PFSK-1 (cell line): ENCODE results near the gene WDFY3.

Source experiments
- FOXP2 ChIP-seq: optimal IDR thresholded peaks from 2 replicates; pipeline ENCODE3; 2011; ENCODE audit warnings: borderline replicate concordance, control low read depth, inconsistent platforms; ENCODE audit not compliant: insufficient read depth; ENCODE audit errors: extremely low read length, extremely low read depth
- POLR2AphosphoS5 ChIP-seq: IDR thresholded peaks from 2 replicates; pipeline ENCODE4 v1.6.1; 2012; ENCODE audit warnings: low read depth, mild to moderate bottlenecking, control low read depth, low read length, moderate library complexity
- REST ChIP-seq, 2 experiments: IDR thresholded peaks; 2 replicates each; pipeline versions ENCODE4 v1.6.1 to v1.8.0; 2011 to 2012; ENCODE audit warnings: low read depth in 2 of 2, low read length in 2 of 2, control low read depth in 1 of 2, inconsistent platforms in 1 of 2, mild to moderate bottlenecking in 1 of 2, moderate library complexity in 1 of 2; ENCODE audit not compliant: insufficient read depth in 1 of 2
- SIN3A ChIP-seq: IDR thresholded peaks from 2 replicates; pipeline ENCODE4 v1.6.1; 2012; ENCODE audit warnings: mild to moderate bottlenecking, low read length, moderate library complexity, borderline replicate concordance; ENCODE audit not compliant: insufficient read depth
- TAF1 ChIP-seq: IDR thresholded peaks from 2 replicates; pipeline ENCODE4 v1.6.1; 2012; ENCODE audit warnings: low read length, control low read depth, borderline replicate concordance; ENCODE audit not compliant: insufficient read depth

The WDFY3 gene

GRCh38 chr4:84751707-84752106, 214.8 kb downstream of the WDFY3 start:
- TF ChIP-seq TAF1 (no peak), REST (IDR thresholded peaks at IDR 0.05; ENCODE audit: insufficient read depth in 1 of 2, low read depth in 2 of 2, low read length in 2 of 2) (no peak)

- TF ChIP-seq POLR2AphosphoS5 (no peak), FOXP2 (no peak), SIN3A (no peak), TAF1 (no peak), REST (IDR thresholded peaks at IDR 0.05; ENCODE audit: insufficient read depth in 1 of 2, low read depth in 2 of 2, low read length in 2 of 2) (no peak)
These were observed 215.6 kb downstream of the WDFY3 start for GRCh38 chr4:84750960-84751283.

DNA sequence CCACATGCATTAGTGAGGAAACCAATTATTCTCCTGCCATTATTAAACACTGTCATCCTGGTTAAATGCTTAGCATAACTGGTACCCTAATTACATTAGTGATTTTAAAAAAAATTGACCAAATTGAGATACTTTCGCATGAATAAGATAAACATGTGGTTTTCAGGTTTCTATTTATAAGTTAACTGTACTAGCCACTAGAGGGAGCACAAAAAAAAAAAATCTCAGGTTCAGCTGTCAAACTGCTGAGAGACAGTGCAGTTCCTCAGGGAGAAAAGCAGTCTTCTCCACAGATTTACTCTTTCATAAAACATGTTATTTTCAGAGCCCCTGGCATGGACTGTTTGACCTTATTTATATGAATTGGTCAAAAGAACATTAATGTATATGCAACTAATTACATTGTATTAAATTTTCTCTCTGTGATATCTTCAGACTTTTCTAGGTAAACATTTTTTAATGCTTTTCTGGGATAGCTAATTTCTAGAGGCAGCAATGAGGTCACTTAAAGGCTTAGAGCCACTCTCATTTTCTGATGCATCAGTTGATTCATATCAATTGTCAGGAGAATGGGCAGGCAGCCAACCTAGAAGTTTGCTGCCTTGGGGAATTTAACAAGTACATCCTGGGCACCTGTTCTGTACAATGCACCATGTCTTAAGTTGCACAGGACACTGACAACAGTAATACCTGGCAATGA, 216.1 kb downstream of the WDFY3 start:
- TF ChIP-seq SIN3A: no peak
- TF ChIP-seq POLR2AphosphoS5: no peak
- no peak for TF ChIP-seq FOXP2
- no peak for TF ChIP-seq TAF1
- no peak for TF ChIP-seq REST (IDR thresholded peaks at IDR 0.05; ENCODE audit: insufficient read depth in 1 of 2, low read depth in 2 of 2, low read length in 2 of 2)

DNA sequence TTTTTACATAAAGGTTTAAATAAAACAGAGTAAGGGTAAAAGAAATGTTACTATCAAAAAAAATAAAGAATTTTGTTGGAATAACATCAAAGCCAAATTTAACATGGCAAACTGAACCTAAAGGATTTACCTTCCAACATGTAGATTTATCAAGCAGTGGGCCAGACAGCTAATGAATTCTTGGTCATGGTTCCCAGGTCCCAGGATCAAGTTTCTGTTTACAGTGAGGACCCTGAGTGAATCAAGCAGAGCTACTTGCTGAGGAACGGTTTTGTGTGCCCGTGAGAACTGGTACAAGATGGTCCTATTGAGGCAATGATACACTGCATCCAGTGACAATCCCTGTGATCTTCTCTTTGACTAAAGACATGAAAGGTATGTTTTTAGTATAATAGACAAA, 226.4 kb downstream of the WDFY3 start:
- TF ChIP-seq TAF1 (no peak), FOXP2 (no peak), POLR2AphosphoS5 (no peak), REST (IDR thresholded peaks at IDR 0.05; ENCODE audit: insufficient read depth in 1 of 2, low read depth in 2 of 2, low read length in 2 of 2) (no peak), SIN3A (no peak)

- TF ChIP-seq FOXP2: no peak
- TF ChIP-seq REST (IDR thresholded peaks at IDR 0.05; ENCODE audit: insufficient read depth in 1 of 2, low read depth in 2 of 2, low read length in 2 of 2): no peak
- TF ChIP-seq TAF1: no peak
- TF ChIP-seq SIN3A: no peak
These were observed 227.9 kb downstream of the WDFY3 start for GRCh38 chr4:84738622-84739021.
